GM19025 (cell line): ENCODE data around the gene SETD3.

Experiments
- ATAC-seq: cut with Tn5 transposase; IDR thresholded peaks from one replicate; pipeline ENCODE4 v1.9.1; 2021; ENCODE audit warnings: mild to moderate bottlenecking, low read depth, moderate library complexity; ENCODE audit not compliant: unreplicated experiment

Gene SETD3

DNA sequence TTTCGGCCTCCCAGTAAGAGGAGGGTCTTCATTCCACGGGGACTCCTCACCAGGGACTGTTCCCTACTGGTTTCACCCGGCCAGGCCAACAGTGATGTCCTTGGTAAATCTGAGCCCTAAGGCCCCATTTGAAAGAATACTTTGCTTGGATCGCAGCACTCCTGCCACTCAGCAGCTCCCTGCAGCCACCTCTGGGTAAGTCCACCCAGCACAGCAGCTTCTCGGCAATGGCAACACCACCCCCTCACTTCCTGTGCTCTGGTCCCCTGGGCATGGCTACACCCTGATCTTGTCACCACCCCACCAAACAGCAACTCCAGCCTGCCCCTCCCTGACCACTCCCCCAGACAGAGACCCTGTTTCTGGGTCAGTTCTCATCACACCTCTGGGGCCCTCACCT, 100.3 kb downstream of the SETD3 start:
- ATAC-seq = no peak

GRCh38 chr14:99378782-99379214, 101.9 kb downstream of the SETD3 start:
- ATAC-seq = no peak

GRCh38 chr14:99377951-99378350, 102.7 kb downstream of the SETD3 start:
- ATAC-seq = no peak

DNA sequence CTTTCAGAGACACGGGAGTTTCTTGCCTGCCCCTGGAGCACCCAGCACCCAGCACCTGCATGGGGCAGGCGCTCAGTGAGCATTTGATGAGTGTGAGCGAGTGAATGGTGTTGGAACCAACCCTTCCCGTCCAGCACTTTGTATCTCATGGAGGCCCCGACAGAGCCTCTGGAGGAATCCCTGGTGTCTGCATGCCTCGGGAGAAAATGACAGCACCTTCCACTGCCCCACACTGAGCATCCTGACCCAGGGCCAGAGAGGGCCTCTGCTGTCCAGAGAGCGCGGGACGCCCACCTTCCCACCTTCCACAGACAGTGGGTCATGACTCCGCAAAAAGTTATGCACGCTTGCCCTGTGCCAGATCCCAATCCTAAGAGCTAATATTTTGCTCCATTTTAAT, 105.7 kb downstream of the SETD3 start:
- no peak for ATAC-seq

- ATAC-seq = no peak
Observed at GRCh38 chr14:99363616-99364290, 116.9 kb downstream of the SETD3 start.

- ATAC-seq = no peak
Observed at GRCh38 chr14:99363051-99363450, 117.6 kb downstream of the SETD3 start.

- no peak for ATAC-seq
Observed at GRCh38 chr14:99361596-99362215, 119.0 kb downstream of the SETD3 start.

- no peak for ATAC-seq
Observed at GRCh38 chr14:99360774-99361595, 119.7 kb downstream of the SETD3 start.

GRCh38 chr14:99359906-99360305, 120.8 kb downstream of the SETD3 start:
- ATAC-seq = no peak

DNA sequence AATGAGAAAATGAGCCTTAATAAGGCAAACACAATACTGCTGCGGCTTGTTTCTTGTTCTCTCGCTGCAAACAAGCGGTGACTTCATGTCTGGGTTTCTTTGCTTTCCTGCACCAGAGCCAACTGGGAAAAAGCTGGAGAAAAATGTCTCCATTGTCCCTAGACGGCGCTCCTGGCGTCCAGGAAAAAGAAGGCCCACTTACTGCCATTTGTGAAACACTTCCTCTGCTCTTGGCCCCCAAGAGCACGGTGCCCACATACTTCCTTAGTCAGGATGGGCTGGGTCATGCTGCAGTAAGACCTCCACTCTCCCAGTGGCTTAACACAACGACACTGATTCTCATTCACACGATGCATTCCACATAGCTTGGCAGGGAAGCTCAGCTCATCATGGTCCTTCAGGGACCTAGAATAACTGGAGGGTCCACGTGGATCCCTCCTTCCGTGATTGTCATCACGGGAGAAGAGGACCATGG, 122.7 kb downstream of the SETD3 start:
- no peak for ATAC-seq

DNA sequence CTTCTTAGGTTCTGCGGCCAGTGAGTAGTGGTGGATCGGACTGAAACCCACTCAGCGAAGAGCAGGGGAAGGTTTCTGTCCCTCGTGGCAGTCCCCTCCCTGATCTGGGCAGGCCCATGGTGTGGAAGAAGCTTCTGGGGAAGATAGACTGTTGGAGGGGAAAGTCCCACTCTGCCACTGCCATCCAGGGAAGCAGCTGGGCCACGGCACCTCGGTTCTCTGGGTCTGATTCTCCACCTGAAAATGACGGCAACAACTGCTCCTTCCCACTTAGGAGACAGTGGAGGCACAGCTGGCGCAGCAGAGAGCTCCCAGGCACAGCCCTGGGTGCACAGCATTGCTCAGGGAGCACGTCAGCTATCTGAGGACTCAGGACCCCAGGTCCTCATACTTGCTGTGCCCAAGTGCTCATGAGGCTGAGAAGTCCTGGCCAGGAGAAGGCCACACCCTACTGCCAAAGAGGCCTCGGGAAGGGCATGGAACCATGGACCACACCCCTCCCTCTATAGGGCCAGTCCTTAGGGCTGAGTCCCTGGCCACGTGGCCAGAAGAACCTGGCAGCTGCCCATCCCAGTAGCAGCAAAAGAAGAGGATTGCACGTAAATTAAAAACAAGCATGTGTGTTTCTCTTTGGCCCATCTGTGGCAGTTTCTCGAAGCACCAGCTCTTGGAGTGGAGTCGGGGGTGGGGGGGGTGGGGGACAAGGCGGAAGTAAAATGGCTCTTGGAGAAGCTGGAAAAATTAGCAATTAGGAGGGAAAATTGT, 123.3 kb downstream of the SETD3 start:
- no peak for ATAC-seq

DNA sequence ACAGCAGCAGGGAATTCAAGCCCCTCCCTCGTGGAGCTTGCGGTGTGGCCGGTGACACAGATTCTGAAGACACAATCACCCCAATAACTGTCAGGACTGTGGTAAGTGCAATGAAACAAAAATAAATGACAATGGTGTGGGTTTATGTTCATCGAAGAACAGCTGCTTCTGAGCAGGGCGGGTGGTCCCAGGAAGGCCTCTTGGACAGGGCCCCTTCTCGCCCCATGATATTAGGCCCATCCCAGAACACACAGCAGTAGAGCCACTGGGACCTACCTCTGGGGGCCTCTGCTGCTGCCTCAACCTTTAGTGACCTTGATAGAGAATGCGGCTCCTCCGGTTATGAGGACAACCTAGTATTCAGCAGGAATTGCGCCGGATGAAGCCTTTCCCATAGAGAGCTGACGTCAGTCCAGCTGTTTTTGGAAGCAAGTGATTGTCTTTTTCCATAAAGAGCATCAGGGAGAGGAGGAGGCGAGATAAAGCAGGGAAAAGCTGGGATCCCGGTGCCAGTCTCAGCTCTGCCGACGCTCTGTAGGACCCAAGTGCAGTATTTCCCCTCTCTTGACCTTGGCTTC, 124.5 kb downstream of the SETD3 start:
- no peak for ATAC-seq

DNA sequence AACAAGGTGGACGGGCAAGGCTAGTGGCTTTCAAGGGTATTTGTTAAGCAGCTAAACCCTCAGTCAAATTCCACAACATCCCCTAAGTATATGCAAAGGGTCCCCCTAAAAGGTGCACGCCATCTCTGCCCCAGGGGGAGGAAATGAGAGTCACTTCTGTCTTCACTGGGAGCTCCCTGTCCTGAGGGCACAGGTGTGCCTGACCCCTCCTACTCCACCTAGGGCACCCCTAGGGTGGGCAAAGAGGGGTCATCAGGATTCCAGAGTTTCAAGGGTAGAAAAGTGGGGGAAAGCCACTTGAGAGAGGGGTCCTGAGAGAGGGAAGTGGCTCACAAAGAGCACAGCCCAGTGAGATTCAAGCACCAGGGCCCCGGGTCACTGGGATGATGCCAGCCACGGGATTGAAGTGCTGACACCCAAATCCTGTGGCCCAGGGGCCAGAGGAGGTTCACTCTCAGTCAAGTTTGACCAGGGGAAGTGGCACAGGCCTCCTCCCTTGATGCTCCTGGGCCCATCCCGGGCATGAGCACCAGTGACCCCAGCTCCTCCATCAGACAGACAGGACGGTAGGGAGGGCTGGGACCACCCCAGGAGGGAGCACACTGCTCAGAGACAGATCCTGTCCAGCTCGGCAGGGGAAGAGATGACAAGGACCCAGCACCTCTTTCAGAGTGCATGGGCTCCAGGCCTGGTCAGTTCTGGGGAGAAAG, 126.3 kb downstream of the SETD3 start:
- no peak for ATAC-seq

GRCh38 chr14:99352688-99353280, 127.9 kb downstream of the SETD3 start:
- ATAC-seq = no peak

- ATAC-seq = no peak
Observed at GRCh38 chr14:99351166-99352007, 129.3 kb downstream of the SETD3 start.

DNA sequence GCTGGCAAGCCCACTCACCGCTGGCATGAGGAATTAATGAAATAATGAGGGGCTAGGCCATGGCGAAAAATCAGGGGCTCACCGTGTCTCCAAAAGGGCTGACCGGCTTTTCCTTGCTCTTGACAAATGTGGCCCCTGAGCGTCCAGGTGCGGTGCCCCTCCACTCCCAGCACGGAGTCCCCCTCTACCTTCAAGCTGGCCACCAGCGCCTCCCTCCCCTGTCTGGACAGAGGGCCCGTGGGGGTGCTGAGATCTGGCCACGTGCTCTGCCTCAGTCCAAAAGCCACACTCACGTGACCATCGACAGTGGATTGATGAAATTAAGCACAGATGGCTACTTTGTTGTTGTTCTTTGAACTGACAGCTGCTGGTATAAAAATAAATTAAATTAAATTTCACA, 129.9 kb downstream of the SETD3 start:
- ATAC-seq = no peak

DNA sequence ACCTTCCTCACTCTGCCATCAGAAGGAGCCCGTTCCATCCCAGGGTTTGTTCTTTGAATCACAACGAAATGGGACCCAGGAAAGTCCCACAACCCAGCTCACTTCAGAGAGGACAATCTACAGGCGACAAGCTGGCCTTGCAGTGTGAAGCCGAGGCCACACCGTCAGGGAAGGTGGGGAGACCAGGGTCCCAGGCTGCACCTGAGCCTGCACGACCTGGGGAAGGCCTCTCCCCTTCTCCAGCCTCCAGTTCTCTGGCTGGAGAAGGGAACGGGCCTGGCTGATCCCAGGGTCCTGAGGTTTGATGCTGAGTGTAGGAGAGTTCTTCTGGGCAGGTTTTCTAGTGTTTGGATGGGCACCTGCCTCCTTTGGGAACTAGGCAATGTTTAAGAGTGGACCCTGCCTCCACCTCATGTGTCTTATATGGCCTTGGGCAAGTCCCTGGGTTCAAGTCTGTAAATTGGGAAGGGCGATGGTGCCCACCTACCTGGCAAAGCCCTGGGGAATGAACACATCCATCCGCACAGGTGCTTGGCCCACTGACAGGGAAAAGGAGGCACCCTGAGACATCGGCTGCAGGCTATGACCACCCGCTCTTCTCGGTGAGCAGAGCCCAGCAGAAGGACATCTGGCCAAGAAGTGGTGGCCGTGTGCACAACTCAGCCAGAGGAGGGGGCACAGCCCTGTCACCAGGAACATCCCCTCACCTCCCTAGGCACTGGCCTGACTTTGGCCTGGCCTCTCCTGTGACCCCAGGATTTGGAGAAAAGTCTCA, 130.8 kb downstream of the SETD3 start:
- no peak for ATAC-seq
